IPS-18a (cell line): ENCODE results near the gene SMIM14.
"Not testable (repeated sequence)": the region's sequence is repeated elsewhere in the genome, so short reads cannot be mapped to it uniquely, and the experiment has no call there.

Experiments
- H3K27ac ChIP-seq: one replicate; pipeline ENCODE4 v1.5.1; 2013; ENCODE audit warnings: low read length
- H3K27me3 ChIP-seq: one replicate; pipeline ENCODE4 v1.6.1; 2013; ENCODE audit warnings: mild to moderate bottlenecking, low read length; ENCODE audit not compliant: control insufficient read depth, insufficient read depth
- H3K36me3 ChIP-seq: one replicate; pipeline ENCODE4 v1.6.1; 2013; ENCODE audit warnings: low read depth, low read length; ENCODE audit not compliant: control insufficient read depth
- H3K4me1 ChIP-seq: one replicate; pipeline ENCODE4 v1.6.1; 2013; ENCODE audit warnings: low read depth, low read length; ENCODE audit not compliant: control insufficient read depth
- H3K4me3 ChIP-seq: one replicate; pipeline ENCODE4 v1.5.1; 2013; ENCODE audit warnings: low read length
- H3K9ac ChIP-seq: one replicate; pipeline ENCODE4 v1.6.1; 2013; ENCODE audit warnings: mild to moderate bottlenecking, low read length, moderate library complexity
- H3K9me3 ChIP-seq: one replicate; pipeline ENCODE4 v1.6.1; 2013; ENCODE audit warnings: low read depth, low read length; ENCODE audit not compliant: control insufficient read depth

The SMIM14 gene

DNA sequence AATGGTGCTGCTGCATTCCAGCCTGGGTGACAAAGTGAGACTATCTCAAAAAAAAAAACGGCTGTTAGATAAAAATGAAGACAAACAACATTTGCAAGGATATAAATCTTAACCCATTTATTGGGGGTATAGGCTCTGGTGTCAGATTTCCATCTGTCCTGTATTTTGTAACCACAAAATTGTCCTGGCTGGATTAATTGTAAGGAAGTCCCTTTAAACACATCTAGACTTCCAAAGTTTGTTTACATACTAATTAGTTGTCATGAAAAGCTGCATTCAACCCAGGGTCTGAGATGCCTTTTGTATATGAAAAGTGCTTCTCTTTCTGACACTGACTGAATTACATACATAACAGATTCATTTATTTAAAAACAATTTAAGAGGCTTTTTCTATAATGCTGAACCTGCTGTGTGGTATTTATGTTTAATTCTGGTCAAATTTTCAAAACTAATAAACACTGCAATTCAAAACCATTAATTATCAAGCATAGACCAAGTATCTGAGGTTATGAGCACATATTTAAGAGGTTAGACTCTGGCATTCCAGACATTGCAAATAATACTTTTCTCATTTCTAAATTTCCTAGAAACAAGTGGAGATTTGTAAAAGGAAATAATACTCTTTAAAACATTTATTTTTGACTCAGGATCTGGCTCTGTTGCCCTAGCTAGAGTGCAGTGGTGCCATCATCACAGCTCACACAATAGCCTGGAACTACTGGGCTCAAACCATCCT lies 93.9 kb downstream of the SMIM14 start:
- Histone ChIP-seq H3K27ac (no peak overlapping the region), H3K9ac (no peak overlapping the region), H3K27me3 (no peaks in the 10 kb centered on the region), H3K9me3 (no peaks in the 10 kb centered on the region), H3K4me3 (no peak overlapping the region), H3K36me3 (no peaks in the 10 kb centered on the region), H3K4me1 (no peaks in the 10 kb centered on the region)

DNA sequence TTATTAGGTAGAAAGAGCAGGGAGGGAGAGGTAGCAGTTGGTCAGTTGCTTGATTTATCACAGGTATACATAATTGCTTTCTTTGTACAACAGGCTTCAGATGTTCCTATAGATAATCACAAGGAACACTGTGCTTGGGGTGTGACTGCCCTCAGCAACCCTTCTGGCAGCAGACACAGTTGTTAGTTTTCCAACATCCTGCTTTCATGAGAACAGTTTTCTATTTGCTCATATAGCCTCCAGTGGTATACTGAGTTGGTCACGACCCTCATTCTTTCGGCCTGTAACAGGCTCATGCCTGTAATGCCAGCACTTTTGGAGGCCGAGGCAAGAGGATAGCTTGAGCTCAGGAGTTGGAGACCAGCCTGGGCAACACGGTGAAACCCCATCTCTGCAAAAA lies 94.6 kb downstream of the SMIM14 start:
- not testable (repeated sequence) for H3K9me3 ChIP-seq, H3K4me1 ChIP-seq, H3K9ac ChIP-seq, H3K27me3 ChIP-seq, H3K27ac ChIP-seq, H3K36me3 ChIP-seq, H3K4me3 ChIP-seq

DNA sequence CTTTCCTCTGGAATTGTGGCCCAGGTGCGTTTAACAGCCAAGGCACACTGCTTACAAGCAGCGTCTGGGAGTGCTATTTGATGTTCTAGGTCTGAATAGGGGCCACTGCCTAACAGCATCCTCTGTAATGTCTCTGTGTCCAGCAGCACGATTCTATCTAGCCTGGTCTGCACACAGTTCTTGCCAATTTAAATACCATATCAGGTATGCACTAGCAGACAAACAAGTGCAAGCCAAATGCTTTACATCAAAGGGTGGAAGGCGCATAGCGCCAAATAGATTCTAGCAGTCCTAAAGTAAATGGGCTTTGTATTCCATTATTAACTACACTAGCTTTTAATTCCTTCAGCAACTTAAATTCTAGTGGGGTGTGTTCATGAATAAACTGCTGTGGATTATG lies 95.6 kb downstream of the SMIM14 start:
- Histone ChIP-seq H3K4me3 (no peak overlapping the region), H3K9ac (no peak overlapping the region), H3K4me1 (no peaks in the 10 kb centered on the region), H3K9me3 (no peaks in the 10 kb centered on the region), H3K27ac (no peak overlapping the region), H3K27me3 (no peaks in the 10 kb centered on the region), H3K36me3 (no peaks in the 10 kb centered on the region)

DNA sequence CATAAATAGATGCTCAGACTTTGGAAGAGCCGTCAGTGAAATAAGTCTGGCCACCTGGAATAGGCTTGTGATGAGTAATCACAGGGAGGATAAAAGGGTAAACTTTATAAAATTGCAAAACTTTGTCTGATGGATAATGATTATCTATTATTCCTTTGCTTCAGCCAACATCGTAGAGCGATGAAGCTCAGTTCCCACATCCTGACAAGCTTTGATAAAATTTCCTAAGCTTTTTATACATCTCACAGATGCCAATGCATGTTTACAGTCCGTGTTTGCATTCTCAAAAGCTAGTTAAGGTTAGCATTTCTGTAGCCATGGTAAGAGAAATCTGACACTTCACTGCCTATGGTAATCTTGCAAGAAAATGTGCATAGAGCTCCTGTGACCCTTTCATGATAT lies 96.1 kb downstream of the SMIM14 start:
- Histone ChIP-seq H3K27ac (no peak overlapping the region), H3K4me3 (no peak overlapping the region), H3K9ac (no peak overlapping the region), H3K9me3 (no peaks in the 10 kb centered on the region), H3K36me3 (no peaks in the 10 kb centered on the region), H3K4me1 (no peaks in the 10 kb centered on the region), H3K27me3 (no peaks in the 10 kb centered on the region)

DNA sequence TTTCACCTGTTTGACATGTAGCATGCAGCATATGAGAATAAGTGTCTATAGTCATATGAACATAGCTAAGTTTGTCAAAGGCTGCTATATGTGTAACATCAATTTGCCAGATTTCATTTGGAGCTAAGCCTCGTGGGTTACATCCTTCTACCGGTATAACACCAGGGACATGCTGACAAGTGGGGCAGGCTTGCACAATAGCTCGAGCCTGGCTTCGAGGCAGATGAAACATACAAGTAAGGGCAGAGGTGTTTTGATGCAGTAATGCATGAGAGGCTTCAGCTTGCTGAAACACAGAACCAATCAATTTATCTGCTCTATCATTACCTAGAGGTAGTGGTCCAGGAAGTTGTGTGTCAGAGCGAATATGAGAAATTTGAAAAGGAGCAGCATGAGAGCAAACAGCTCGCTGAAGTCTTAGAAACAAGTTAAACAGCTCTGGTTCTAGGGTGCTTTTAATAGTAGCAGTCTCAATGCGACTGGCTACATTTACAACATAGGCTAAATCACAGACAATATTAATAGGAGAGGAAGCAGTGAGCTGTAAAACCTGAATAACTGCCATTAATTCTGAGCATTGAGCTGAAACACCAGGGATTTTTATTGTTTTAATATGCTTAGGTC lies 96.6 kb downstream of the SMIM14 start:
- H3K4me1 ChIP-seq, result no peaks in the 10 kb centered on the region
- no peak overlapping the region for H3K9ac ChIP-seq
- H3K36me3 ChIP-seq, result no peaks in the 10 kb centered on the region
- no peaks in the 10 kb centered on the region for H3K9me3 ChIP-seq
- H3K27me3 ChIP-seq, result no peaks in the 10 kb centered on the region
- no peak overlapping the region for H3K27ac ChIP-seq
- no peak overlapping the region for H3K4me3 ChIP-seq

DNA sequence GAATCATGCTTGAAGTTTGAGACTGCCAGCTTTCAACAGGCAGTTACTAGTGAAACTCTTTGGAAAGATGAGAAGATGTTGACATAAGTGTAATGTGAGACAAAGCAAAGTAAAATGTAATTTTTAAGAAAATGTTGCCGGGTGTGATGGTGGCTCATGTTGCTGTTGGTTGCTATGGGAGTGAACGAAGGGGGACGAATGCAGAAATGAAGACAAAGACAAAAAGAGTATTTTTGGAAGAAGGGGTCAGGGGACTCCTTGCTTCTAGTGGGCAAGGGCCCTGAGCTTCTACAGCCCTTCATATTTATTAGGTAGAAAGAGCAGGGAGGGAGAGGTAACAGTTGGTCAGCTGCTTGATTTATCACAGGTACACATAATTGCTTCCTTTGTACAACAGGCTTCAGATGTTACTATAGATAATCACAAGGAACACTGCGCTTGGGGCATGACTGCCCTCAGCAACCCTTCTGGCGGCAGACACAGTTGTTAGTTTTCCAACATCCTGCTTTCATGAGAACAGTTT lies 99.5 kb downstream of the SMIM14 start:
- H3K9ac ChIP-seq, result no peak overlapping the region
- no peaks in the 10 kb centered on the region for H3K4me1 ChIP-seq
- H3K36me3 ChIP-seq, result peaks cover 8% of the 10 kb centered on the region
- H3K27me3 ChIP-seq, result no peaks in the 10 kb centered on the region
- no peak overlapping the region for H3K4me3 ChIP-seq
- no peak overlapping the region for H3K27ac ChIP-seq
- H3K9me3 ChIP-seq, result no peaks in the 10 kb centered on the region

DNA sequence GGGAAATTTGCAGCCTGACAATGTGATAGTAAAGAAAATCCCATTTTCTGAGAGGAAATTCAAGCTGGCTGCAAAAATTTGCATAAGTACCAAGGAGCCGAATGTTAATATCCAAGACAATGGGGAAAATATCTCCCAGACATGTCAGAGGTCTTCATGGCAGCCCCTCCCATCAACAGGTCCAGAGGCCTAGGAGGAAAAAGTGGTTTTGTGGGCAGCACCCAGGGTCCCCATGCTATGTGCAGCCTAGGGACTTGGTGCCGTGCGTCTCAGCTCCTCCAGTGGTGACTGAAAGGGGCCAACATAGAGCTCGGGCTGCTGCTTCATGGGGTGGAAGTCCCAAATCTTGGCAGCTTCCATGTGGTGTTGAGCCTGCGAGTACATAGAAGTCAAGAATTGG lies 105.1 kb downstream of the SMIM14 start:
- Histone ChIP-seq H3K9ac (no peak overlapping the region), H3K36me3 (peaks cover 19% of the 10 kb centered on the region)

DNA sequence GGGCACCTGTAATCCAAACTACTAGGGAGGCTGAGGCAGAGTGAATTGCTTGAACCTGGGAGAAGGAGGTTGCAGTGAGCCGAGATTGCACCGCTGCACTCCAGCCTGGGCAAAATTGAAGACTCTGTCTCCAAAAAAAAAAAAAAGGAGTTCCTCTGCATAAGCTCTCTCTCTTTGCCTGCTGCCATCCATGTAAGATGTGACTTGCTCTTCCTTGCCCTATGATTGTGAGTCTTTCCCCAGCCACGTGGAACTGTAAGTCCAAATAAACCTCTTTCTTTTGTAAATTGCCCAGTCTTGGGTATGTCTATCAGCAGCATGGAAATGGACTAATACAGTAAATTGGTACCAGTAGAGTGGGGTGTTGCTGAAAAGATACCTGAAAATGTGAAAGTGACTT lies 106.4 kb downstream of the SMIM14 start:
- H3K9me3 ChIP-seq, result peaks cover 14% of the 10 kb centered on the region
- peaks cover 19% of the 10 kb centered on the region for H3K36me3 ChIP-seq
- not testable (repeated sequence) for H3K9ac ChIP-seq, H3K27me3 ChIP-seq, H3K27ac ChIP-seq, H3K4me1 ChIP-seq, H3K4me3 ChIP-seq

More for the DNA sequence above, 105.1 kb downstream of the SMIM14 start:
- no peak overlapping the region for H3K4me3 ChIP-seq
- no peaks in the 10 kb centered on the region for H3K27me3 ChIP-seq
- H3K4me1 ChIP-seq, result no peaks in the 10 kb centered on the region
- peaks cover 14% of the 10 kb centered on the region for H3K9me3 ChIP-seq
- no peak overlapping the region for H3K27ac ChIP-seq

DNA sequence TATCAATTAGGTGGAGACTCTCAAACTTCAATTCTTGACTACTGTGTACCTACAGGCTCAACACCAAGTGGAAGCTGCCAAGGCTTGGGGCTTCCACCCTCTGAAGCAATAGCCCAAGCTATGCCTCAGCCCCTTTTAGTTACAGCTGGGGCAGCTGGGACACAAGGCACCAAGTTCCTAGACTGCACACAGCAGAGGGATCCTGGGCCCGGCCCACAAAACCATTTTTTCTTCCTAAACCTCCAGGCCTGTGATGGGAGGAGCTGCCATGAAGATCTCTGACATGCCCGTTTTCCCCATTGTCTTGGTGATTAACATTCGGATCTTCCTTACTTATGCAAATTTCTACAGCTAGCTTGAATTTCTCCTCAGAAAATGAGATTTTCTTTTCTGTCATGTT lies 108.0 kb downstream of the SMIM14 start:
- H3K9me3 ChIP-seq, result peaks cover 14% of the 10 kb centered on the region
- H3K27ac ChIP-seq, result no peak overlapping the region
- H3K27me3 ChIP-seq, result no peaks in the 10 kb centered on the region
- H3K36me3 ChIP-seq, result peaks cover 15% of the 10 kb centered on the region
- no peak overlapping the region for H3K4me3 ChIP-seq
- peaks cover 4% of the 10 kb centered on the region for H3K4me1 ChIP-seq
- H3K9ac ChIP-seq, result no peak overlapping the region

DNA sequence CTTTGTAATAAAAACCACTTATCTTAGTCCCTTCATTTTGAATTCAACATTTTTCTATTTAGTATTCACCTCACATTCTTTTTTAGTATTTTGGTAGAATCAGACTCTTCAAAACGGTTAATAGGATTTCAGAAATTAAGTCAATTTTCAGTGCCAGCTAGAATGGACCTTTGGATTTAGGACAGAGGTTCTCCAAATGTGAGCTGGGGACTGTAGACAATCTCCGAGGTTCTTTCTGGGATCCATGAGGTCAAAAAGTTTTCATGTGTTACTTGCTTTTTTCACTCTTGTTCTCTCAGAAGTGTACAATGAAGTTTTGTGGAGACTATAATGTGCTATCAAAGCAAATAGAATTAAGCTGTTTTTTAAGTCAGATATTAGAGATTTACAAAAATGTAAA lies 109.1 kb downstream of the SMIM14 start:
- peaks cover 11% of the 10 kb centered on the region for H3K36me3 ChIP-seq
- peaks cover 4% of the 10 kb centered on the region for H3K4me1 ChIP-seq
- H3K9ac ChIP-seq, result no peak overlapping the region
- H3K4me3 ChIP-seq, result no peak overlapping the region
- H3K27ac ChIP-seq, result no peak overlapping the region
- no peaks in the 10 kb centered on the region for H3K27me3 ChIP-seq
- peaks cover 14% of the 10 kb centered on the region for H3K9me3 ChIP-seq

DNA sequence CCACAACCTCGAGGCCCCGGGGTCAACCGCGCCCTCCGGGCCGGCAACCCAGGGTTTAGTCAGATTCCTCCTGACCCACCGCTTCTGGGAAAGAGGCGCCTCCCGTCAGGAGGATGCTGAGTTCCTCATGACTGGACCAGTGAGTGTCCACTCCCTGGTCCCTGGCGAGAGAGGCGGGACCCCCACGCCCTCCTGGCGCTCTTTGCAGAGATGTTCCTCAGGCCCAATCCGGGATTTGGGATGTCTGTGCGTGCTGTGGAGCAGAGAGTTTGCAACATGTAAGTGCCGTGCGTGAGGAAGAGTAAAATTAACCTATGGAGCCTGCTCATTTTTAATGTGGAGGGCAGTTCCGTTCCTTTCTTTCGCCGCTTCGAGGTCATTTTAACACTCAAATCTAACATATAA lies 110.6 kb downstream of the SMIM14 start:
- peak overlapping the region; percentile 90 for H3K4me3 ChIP-seq
- H3K9ac ChIP-seq, result peak overlapping the region; percentile 83
- H3K27me3 ChIP-seq, result no peaks in the 10 kb centered on the region
- H3K27ac ChIP-seq, result no peak overlapping the region
- H3K9me3 ChIP-seq, result peaks cover 10% of the 10 kb centered on the region
- peaks cover 4% of the 10 kb centered on the region for H3K4me1 ChIP-seq
- peaks cover 11% of the 10 kb centered on the region for H3K36me3 ChIP-seq
